Measurements from ENCODE around the gene TMEM139.

DNA sequence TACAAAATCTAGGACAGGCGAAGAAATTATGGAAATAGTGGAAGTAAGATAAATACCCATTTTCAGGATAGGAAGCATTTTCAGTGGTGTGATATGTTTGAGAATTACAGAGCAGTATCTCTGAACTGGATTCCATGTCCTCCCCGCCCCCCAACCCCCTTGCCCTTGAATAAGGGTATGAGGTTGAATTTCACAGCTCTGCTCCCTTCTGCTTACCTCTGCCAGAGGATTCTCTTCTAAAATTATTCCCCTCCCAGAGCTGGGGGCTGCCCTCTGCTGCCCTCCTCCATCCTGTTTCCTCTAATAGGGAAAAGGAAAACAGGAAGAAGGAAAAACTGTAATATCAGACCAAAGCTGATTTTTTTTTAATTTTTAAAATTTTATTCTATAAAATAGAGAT lies 23.9 kb downstream of the TMEM139 start:
- TF ChIP-seq, protein P1, sequence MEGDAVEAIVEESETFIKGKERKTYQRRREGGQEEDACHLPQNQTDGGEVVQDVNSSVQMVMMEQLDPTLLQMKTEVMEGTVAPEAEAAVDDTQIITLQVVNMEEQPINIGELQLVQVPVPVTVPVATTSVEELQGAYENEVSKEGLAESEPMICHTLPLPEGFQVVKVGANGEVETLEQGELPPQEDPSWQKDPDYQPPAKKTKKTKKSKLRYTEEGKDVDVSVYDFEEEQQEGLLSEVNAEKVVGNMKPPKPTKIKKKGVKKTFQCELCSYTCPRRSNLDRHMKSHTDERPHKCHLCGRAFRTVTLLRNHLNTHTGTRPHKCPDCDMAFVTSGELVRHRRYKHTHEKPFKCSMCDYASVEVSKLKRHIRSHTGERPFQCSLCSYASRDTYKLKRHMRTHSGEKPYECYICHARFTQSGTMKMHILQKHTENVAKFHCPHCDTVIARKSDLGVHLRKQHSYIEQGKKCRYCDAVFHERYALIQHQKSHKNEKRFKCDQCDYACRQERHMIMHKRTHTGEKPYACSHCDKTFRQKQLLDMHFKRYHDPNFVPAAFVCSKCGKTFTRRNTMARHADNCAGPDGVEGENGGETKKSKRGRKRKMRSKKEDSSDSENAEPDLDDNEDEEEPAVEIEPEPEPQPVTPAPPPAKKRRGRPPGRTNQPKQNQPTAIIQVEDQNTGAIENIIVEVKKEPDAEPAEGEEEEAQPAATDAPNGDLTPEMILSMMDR (IDR thresholded peaks at IDR 0.05 in 2 of 3, conservative IDR thresholded peaks at IDR 0.05 in 1 of 3; ENCODE audit: control insufficient read depth in 2 of 3, extremely low read depth in 1 of 3, insufficient read depth in 1 of 3, low read depth in 3 of 3, low read length in 3 of 3), result no peak
- TF ChIP-seq YY1 (IDR thresholded peaks at IDR 0.05; ENCODE audit: low read depth, low read length) (no peak), GABPA (IDR thresholded peaks at IDR 0.05; ENCODE audit: low read depth) (no peak), FOXM1 (IDR thresholded peaks at IDR 0.05; ENCODE audit: low read depth, low read length) (no peak), POLR2AphosphoS5 (IDR thresholded peaks at IDR 0.05; ENCODE audit: low read length) (no peak), CREM (IDR thresholded peaks at IDR 0.05; ENCODE audit: low read depth) (no peak)

Data from GM12878 (cell line).